ENCODE measurements around the gene RSPH3. TPM values are rescaled to one million over a fixed set of nuclear protein-coding genes. Genes with fewer than 3 reads are reported as not detected.

Gene RSPH3
- total RNA-seq, 4 donors from 2014 or later: 1.9 to 4.4 (median 2.3) TPM

DNA sequence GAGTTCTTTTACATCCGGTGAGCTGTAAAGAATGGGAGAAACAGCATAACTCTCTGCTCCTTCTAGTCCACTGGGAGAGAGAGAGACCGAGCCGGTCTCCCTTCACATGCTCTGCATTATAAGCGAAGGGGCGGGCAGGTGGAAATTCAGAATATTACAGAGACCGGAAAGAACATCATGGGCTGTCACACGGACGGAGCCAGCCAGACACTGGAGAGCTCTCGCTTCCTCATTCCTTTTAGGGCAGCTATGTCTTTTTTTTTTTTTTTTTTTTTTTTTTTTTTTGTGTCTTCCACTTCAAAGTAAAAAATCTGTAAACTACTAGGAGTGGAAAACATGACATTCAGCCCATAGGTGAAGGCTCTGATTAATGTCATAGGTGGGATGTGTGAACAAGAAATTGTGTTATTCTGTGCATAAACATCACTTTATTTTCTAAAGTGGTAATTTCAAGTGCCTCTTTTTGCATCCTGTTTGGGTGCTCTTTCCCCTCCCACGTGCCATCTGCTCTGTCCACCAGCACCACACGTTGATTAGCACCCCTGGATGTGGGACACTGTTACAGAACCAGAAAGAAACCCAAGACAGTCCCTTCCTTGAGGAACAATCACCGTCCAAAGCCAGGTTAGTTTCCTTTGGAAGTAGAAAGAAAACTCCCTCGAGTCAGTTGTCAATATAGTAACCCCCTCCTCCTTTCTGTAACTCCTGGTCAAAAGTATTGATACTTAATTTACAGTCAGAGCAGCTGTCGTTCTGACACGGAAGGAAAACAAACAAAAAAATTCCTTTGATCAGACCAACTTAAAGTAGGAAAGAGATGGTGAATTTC, 45.1 kb upstream of the RSPH3 start, which contains the start of gene TAGAP:
TAGAP (minus strand) TSS at position 93 of the 829 bp plus-strand sequence. CDS start 845 bp downstream, outside the sequence.
- TF ChIP-seq POLR2A (IDR thresholded peaks at IDR 0.05): peak; percentile 26 to 29
- TF ChIP-seq, protein P1, sequence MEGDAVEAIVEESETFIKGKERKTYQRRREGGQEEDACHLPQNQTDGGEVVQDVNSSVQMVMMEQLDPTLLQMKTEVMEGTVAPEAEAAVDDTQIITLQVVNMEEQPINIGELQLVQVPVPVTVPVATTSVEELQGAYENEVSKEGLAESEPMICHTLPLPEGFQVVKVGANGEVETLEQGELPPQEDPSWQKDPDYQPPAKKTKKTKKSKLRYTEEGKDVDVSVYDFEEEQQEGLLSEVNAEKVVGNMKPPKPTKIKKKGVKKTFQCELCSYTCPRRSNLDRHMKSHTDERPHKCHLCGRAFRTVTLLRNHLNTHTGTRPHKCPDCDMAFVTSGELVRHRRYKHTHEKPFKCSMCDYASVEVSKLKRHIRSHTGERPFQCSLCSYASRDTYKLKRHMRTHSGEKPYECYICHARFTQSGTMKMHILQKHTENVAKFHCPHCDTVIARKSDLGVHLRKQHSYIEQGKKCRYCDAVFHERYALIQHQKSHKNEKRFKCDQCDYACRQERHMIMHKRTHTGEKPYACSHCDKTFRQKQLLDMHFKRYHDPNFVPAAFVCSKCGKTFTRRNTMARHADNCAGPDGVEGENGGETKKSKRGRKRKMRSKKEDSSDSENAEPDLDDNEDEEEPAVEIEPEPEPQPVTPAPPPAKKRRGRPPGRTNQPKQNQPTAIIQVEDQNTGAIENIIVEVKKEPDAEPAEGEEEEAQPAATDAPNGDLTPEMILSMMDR (IDR thresholded peaks at IDR 0.05 in 4 of 5, conservative IDR thresholded peaks at IDR 0.05 in 1 of 5): no peak
- intact Hi-C loops (cut with DNase I; ENCODE audit: low total_unique reads) (no loop called here), in situ Hi-C loops (cut with MboI; ENCODE audit: low sequenced_read_pairs in 4 of 4) (loop anchor here (5.0 to 10.0 kb wide), 3 partner anchors 60 to 90 kb away; no protein-coding TSS in a partner anchor)
- Histone ChIP-seq H3K36me3 (no peaks in the 10 kb centered on the region), H3K9me3 (no peaks in the 10 kb centered on the region), H3K4me1 (peaks cover 0 to 4% of the 10 kb centered on the region in 2 donors), H3K27ac (no peak within 1 kb of the TSS), H3K27me3 (peaks cover 0 to 3% (median 0%) of the 10 kb centered on the region in 3 donors), H3K4me3 (peak within 1 kb of the TSS in 2 of 4 donors; percentile 16 to 35)
- peak; percentile 30 to 43 for DNase-seq
- ATAC-seq: no peak

DNA sequence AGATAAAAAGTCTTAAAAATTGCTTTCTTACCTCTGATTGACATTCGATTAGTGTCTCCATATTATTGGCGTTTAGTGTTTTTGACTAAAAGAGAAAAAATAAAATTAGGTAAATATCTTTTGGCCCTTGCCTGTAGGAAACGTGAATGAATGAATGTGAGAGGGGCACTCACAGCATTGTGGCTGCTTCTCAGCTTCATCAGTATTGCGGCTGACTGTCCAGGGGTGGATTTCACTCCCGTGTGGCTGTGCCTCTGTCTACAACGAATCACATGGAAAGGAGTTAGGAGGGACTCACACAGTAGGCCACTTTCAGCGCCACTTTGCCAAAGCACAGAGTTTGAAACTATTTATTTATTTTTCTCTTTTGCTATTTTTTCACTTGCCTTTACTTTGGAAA, 43.9 kb upstream of the RSPH3 start:
- no peak for DNase-seq
- no peak for ATAC-seq
- TF ChIP-seq, protein P1 (IDR thresholded peaks at IDR 0.05 in 4 of 5, conservative IDR thresholded peaks at IDR 0.05 in 1 of 5): no peak
- TF ChIP-seq POLR2A (IDR thresholded peaks at IDR 0.05): no peak
- peak overlapping the region in 1 of 4 donors; percentile 16 for H3K4me3 ChIP-seq
- peaks cover 0 to 4% of the 10 kb centered on the region in 2 donors for H3K4me1 ChIP-seq
- in situ Hi-C loops (cut with MboI; ENCODE audit: low sequenced_read_pairs in 4 of 4) (loop anchor here (5.0 to 10.0 kb wide), 3 partner anchors 61 to 91 kb away; no protein-coding TSS in a partner anchor), intact Hi-C loops (cut with DNase I; ENCODE audit: low total_unique reads) (no loop called here)
- peaks cover 0 to 3% (median 0%) of the 10 kb centered on the region in 3 donors for H3K27me3 ChIP-seq
- H3K36me3 ChIP-seq: no peaks in the 10 kb centered on the region
- H3K27ac ChIP-seq: no peak overlapping the region
- no peaks in the 10 kb centered on the region for H3K9me3 ChIP-seq

DNA sequence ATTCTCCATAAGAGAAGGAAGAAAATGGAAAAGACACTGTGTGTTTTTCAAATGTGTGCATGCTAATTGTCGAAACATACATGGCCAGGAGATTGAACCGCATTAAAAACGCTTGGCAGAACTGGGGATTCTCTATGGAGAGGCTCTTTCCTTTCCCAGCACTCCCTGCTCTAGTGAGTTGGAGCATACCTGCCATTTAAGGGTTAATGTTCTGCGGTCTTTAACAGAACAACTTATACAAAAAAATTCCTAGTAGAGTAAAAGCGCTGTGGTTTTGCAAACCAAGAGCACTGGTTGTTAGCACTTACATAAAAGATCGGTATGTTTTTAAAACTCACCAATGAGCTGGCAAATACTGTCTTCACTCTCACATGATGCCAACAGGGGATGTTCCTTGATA, 43.2 kb upstream of the RSPH3 start:
- no peak for TF ChIP-seq POLR2A (IDR thresholded peaks at IDR 0.05)
- TF ChIP-seq, protein P1 (IDR thresholded peaks at IDR 0.05 in 4 of 5, conservative IDR thresholded peaks at IDR 0.05 in 1 of 5): no peak
- in situ Hi-C loops (cut with MboI; ENCODE audit: low sequenced_read_pairs in 4 of 4): loop anchor here (5.0 to 10.0 kb wide), 3 partner anchors 62 to 92 kb away; no protein-coding TSS in a partner anchor
- intact Hi-C loops (cut with DNase I; ENCODE audit: low total_unique reads): no loop called here
- ATAC-seq (no peak), DNase-seq (no peak)
- peaks cover 0 to 4% of the 10 kb centered on the region in 2 donors for H3K4me1 ChIP-seq
- no peaks in the 10 kb centered on the region for H3K36me3 ChIP-seq
- no peak overlapping the region for H3K27ac ChIP-seq
- no peaks in the 10 kb centered on the region for H3K27me3 ChIP-seq
- H3K4me3 ChIP-seq: no peak overlapping the region
- no peaks in the 10 kb centered on the region for H3K9me3 ChIP-seq

DNA sequence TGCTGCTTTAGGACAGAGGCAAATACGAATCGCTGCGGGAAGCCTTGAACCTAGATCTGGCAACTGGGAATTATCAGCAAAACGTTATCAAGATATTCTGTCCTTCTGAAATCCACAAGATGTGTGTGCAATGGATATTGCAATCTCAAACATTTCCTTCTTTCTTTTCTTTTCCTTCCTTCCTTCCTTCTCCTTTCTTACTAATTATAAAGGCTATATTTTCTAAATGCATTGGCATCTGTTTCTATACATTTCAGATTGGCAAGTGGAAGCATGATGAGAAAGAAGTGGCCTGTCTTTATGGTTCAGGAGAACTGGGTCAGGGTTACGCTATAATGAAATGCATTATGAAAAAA, 42.8 kb upstream of the RSPH3 start:
- TF ChIP-seq, protein P1 (IDR thresholded peaks at IDR 0.05 in 4 of 5, conservative IDR thresholded peaks at IDR 0.05 in 1 of 5): peak in 1 of 5 experiments; percentile 19
- TF ChIP-seq POLR2A (IDR thresholded peaks at IDR 0.05): no peak
- ATAC-seq: no peak
- Histone ChIP-seq H3K4me1 (peaks cover 0 to 4% of the 10 kb centered on the region in 2 donors), H3K36me3 (no peaks in the 10 kb centered on the region), H3K9me3 (no peaks in the 10 kb centered on the region), H3K27me3 (no peaks in the 10 kb centered on the region), H3K4me3 (no peak overlapping the region), H3K27ac (no peak overlapping the region)
- DNase-seq: no peak
- in situ Hi-C loops (cut with MboI; ENCODE audit: low sequenced_read_pairs in 4 of 4): loop anchor here (5.0 to 10.0 kb wide), 3 partner anchors 62 to 92 kb away; no protein-coding TSS in a partner anchor
- intact Hi-C loops (cut with DNase I; ENCODE audit: low total_unique reads): loop anchor here (1.0 kb wide), 2 partner anchors 61 to 91 kb away; no protein-coding TSS in a partner anchor

Measured in gastrocnemius medialis (tissue), 4 donors.